Measurements from ENCODE around the gene ZNF554.

- TF ChIP-seq CTCF (IDR thresholded peaks at IDR 0.05), result no peak
- TF ChIP-seq TEAD4 (IDR thresholded peaks at IDR 0.05; ENCODE audit: borderline replicate concordance, insufficient read depth), result no peak
- no peak for TF ChIP-seq EP300 (IDR thresholded peaks at IDR 0.05; ENCODE audit: borderline replicate concordance in 1 of 2, low read depth in 1 of 2, low read length in 1 of 2)
- no peak for TF ChIP-seq POLR2AphosphoS5 (IDR thresholded peaks at IDR 0.05; ENCODE audit: low read depth, low read length)
- no peak for TF ChIP-seq SIN3A (IDR thresholded peaks at IDR 0.05; ENCODE audit: borderline replicate concordance, low read depth, low read length)
- TF ChIP-seq, protein P1, sequence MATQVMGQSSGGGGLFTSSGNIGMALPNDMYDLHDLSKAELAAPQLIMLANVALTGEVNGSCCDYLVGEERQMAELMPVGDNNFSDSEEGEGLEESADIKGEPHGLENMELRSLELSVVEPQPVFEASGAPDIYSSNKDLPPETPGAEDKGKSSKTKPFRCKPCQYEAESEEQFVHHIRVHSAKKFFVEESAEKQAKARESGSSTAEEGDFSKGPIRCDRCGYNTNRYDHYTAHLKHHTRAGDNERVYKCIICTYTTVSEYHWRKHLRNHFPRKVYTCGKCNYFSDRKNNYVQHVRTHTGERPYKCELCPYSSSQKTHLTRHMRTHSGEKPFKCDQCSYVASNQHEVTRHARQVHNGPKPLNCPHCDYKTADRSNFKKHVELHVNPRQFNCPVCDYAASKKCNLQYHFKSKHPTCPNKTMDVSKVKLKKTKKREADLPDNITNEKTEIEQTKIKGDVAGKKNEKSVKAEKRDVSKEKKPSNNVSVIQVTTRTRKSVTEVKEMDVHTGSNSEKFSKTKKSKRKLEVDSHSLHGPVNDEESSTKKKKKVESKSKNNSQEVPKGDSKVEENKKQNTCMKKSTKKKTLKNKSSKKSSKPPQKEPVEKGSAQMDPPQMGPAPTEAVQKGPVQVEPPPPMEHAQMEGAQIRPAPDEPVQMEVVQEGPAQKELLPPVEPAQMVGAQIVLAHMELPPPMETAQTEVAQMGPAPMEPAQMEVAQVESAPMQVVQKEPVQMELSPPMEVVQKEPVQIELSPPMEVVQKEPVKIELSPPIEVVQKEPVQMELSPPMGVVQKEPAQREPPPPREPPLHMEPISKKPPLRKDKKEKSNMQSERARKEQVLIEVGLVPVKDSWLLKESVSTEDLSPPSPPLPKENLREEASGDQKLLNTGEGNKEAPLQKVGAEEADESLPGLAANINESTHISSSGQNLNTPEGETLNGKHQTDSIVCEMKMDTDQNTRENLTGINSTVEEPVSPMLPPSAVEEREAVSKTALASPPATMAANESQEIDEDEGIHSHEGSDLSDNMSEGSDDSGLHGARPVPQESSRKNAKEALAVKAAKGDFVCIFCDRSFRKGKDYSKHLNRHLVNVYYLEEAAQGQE (IDR thresholded peaks at IDR 0.05; ENCODE audit: low read depth, low read length), result no peak
- no peak for TF ChIP-seq CHD2 (IDR thresholded peaks at IDR 0.05; ENCODE audit: low read length, partially characterized antibody)
Observed at GRCh38 chr19:2790557-2791271, 29.0 kb upstream of the ZNF554 start.
